ENCODE data around the gene TRIM75. TPM values are rescaled to one million over a fixed set of nuclear protein-coding genes. Genes with fewer than 3 reads are reported as not detected.
"Not testable (repeated sequence)": the region's sequence is repeated elsewhere in the genome, so short reads cannot be mapped to it uniquely, and the experiment has no call there.

TRIM75 gene
- total RNA-seq, 2 donors from 2014 or later: not detected

GRCh38 chr4:165058666-165059065 lies 5.0 kb downstream of the TRIM75 start:
- Histone ChIP-seq H3K27ac (no peak overlapping the region), H3K27me3 (replicated peaks; ENCODE audit: insufficient read depth) (no peaks in the 10 kb centered on the region), H3K4me3 (no peak overlapping the region), H3K9me3 (no peaks in the 10 kb centered on the region), H3K4me1 (ENCODE audit: control insufficient read depth in 1 of 2, low read depth in 2 of 2) (no peaks in the 10 kb centered on the region), H3K36me3 (no peaks in the 10 kb centered on the region)
- ATAC-seq (ENCODE audit: insufficient number of reproducible peaks, low FRiP score, low read depth) (no peak), DNase-seq (ENCODE audit: low spot score) (no peak)
- TF ChIP-seq CTCF (IDR thresholded peaks at IDR 0.05): no peak

- no peak overlapping the region for H3K4me3 ChIP-seq
- H3K9me3 ChIP-seq: no peaks in the 10 kb centered on the region
- TF ChIP-seq CTCF (IDR thresholded peaks at IDR 0.05): no peak
- no peak overlapping the region for H3K27ac ChIP-seq
- ATAC-seq (ENCODE audit: insufficient number of reproducible peaks, low FRiP score, low read depth) (no peak), DNase-seq (ENCODE audit: low spot score) (no peak)
- no peaks in the 10 kb centered on the region for H3K36me3 ChIP-seq
- H3K4me1 ChIP-seq (ENCODE audit: control insufficient read depth in 1 of 2, low read depth in 2 of 2): no peaks in the 10 kb centered on the region
- H3K27me3 ChIP-seq (replicated peaks; ENCODE audit: insufficient read depth): no peaks in the 10 kb centered on the region
Observed at GRCh38 chr4:165059386-165059785, 5.7 kb downstream of the TRIM75 start.

- no peaks in the 10 kb centered on the region for H3K9me3 ChIP-seq
- DNase-seq (ENCODE audit: low spot score): no peak
- TF ChIP-seq CTCF (IDR thresholded peaks at IDR 0.05): no peak
Observed at GRCh38 chr4:165060938-165061337, 7.3 kb downstream of the TRIM75 start.

GRCh38 chr4:165070560-165070959 lies 16.9 kb downstream of the TRIM75 start:
- DNase-seq (ENCODE audit: low spot score) (no peak), ATAC-seq (ENCODE audit: insufficient number of reproducible peaks, low FRiP score, low read depth) (no peak)
- Histone ChIP-seq H3K27me3 (replicated peaks; ENCODE audit: insufficient read depth) (no peaks in the 10 kb centered on the region), H3K9me3 (no peaks in the 10 kb centered on the region), H3K4me1 (ENCODE audit: control insufficient read depth in 1 of 2, low read depth in 2 of 2) (no peaks in the 10 kb centered on the region), H3K36me3 (peaks cover 3% of the 10 kb centered on the region), H3K27ac (no peak overlapping the region), H3K4me3 (no peak overlapping the region)
- TF ChIP-seq CTCF (IDR thresholded peaks at IDR 0.05): no peak

More at GRCh38 chr4:165060938-165061337, 7.3 kb downstream of the TRIM75 start:
- Histone ChIP-seq H3K4me3 (no peak overlapping the region), H3K36me3 (no peaks in the 10 kb centered on the region), H3K27me3 (replicated peaks; ENCODE audit: insufficient read depth) (no peaks in the 10 kb centered on the region), H3K4me1 (ENCODE audit: control insufficient read depth in 1 of 2, low read depth in 2 of 2) (no peaks in the 10 kb centered on the region), H3K27ac (no peak overlapping the region)
- no peak for ATAC-seq (ENCODE audit: insufficient number of reproducible peaks, low FRiP score, low read depth)

GRCh38 chr4:165073346-165073745 lies 19.7 kb downstream of the TRIM75 start:
- not testable (repeated sequence) for DNase-seq (ENCODE audit: low spot score); H3K4me1 ChIP-seq (ENCODE audit: control insufficient read depth in 1 of 2, low read depth in 2 of 2); H3K36me3 ChIP-seq; H3K4me3 ChIP-seq; H3K27me3 ChIP-seq (replicated peaks; ENCODE audit: insufficient read depth); ATAC-seq (ENCODE audit: insufficient number of reproducible peaks, low FRiP score, low read depth); H3K27ac ChIP-seq; H3K9me3 ChIP-seq

- Histone ChIP-seq H3K27ac (no peak overlapping the region), H3K4me3 (no peak overlapping the region), H3K27me3 (replicated peaks; ENCODE audit: insufficient read depth) (no peaks in the 10 kb centered on the region), H3K36me3 (peaks cover 12% of the 10 kb centered on the region), H3K9me3 (no peaks in the 10 kb centered on the region), H3K4me1 (ENCODE audit: control insufficient read depth in 1 of 2, low read depth in 2 of 2) (no peaks in the 10 kb centered on the region)
- no peak for DNase-seq (ENCODE audit: low spot score)
- ATAC-seq (ENCODE audit: insufficient number of reproducible peaks, low FRiP score, low read depth): no peak
- no peak for TF ChIP-seq CTCF (IDR thresholded peaks at IDR 0.05)
Observed at GRCh38 chr4:165077034-165077578, 23.4 kb downstream of the TRIM75 start.
